Psoas muscle (tissue), 8 donors: ENCODE results near the gene CASTOR1. TPM values are rescaled to one million over a fixed set of nuclear protein-coding genes. Genes with fewer than 3 reads are reported as not detected.

Experiments
- ATAC-seq, 4 donors: fragments of 200-7000 bp; cut with Tn5 transposase; one replicate each; pipeline ENCODE4 v1.9.1; 2020; ENCODE audit warnings: moderate library complexity in 3 of 4, mild to moderate bottlenecking in 2 of 4
- DNase-seq, 2 donors: peaks; one replicate each; pipeline ENCODE4 v3.0.0-alpha.2; 2020
- H3K27ac ChIP-seq: fragments of 200-600 bp; one replicate; pipeline ENCODE4 v1.8.0; 2022
- H3K27me3 ChIP-seq, 3 donors: fragments of 200-600 bp in 1 of 3; one replicate each; pipeline versions ENCODE4 v1.6.1 to v1.8.0; 2013 to 2022; ENCODE audit warnings: low read length in 2 of 3, mild to moderate bottlenecking in 2 of 3, moderate library complexity in 1 of 3; ENCODE audit not compliant: insufficient read depth in 3 of 3
- H3K36me3 ChIP-seq, 2 donors: fragments of 200-600 bp in 1 of 2; one replicate each; pipeline versions ENCODE4 v1.6.1 to v1.8.0; 2013 to 2022; ENCODE audit warnings: low read depth in 1 of 2, mild to moderate bottlenecking in 1 of 2, moderate library complexity in 1 of 2; ENCODE audit not compliant: insufficient read depth in 1 of 2
- H3K4me1 ChIP-seq: fragments of 200-600 bp; one replicate; pipeline ENCODE4 v1.8.0; 2022
- H3K4me3 ChIP-seq: fragments of 200-600 bp; one replicate; pipeline ENCODE4 v1.8.0; 2022; ENCODE audit warnings: mild to moderate bottlenecking
- H3K9me3 ChIP-seq: fragments of 200-600 bp; one replicate; pipeline ENCODE4 v1.8.0; 2022
- CTCF ChIP-seq: fragments of 200-600 bp; IDR thresholded peaks from one replicate; pipeline ENCODE4 v1.8.0; 2022; ENCODE audit warnings: antibody characterized with exemption
- WGBS, 3 donors: extraction: QIAGEN DNeasy Blood & Tissue Kit; methylation state at CpG; one replicate each; pipeline versions ENCODE4 v1.1.6 to v1.1.7; 2013; 5-methylcytosine and 5-hydroxymethylcytosine counted together
- intact Hi-C, 2 donors: fragments of 100-400 bp; cut with DNase I; formaldehyde crosslinking; loops; one replicate each; pipeline versions ENCODE4 v1.11.0 to v1.14.2; 2022
- polyA plus RNA-seq, 3 donors: library from polyadenylated mRNA; stranded (reverse); fragments of 200-250 nt; gene quantifications; one replicate each; pipeline ENCODE4 v1.2.3, GENCODE V29; 2013
- total RNA-seq, 4 donors: library from RNA; stranded (reverse); fragmentation: NEBNext Ultra II Directional in 2 of 4; extraction: Animal tissue kit (Norgen Biotek cat#: 25700) in 2 of 4; gene quantifications; one replicate each; pipeline versions ENCODE4 v1.2.1 to v1.2.4, GENCODE V29; 2021 to 2023
- donor health status: healthy with polysubstance abuse.
- donor health status: DM: no; HTN: no; CAD: no; lungs with moderate emphysema.
- donor health status: Bipolar disorder and iron deficiency.
- donor health status: healthy.
- donor health status: DM: yes; HTN: yes; CAD: no.
- donor health status: DM: no; HTN: no; CAD: no.
- donor health status: DM: no; HTN: no; CAD: no.
- donor health status: DM: yes; HTN: yes; CAD: no.

CASTOR1 gene
- total and polyA plus RNA-seq, 7 donors: 0.44 to 5.1 (median 2.9) TPM

GRCh38 chr22:30324014-30324730 lies 34.9 kb upstream of the CASTOR1 start:
- peak in 1 of 2 donors; percentile 39 for DNase-seq
- peaks cover 30% of the 10 kb centered on the region for H3K4me1 ChIP-seq
- H3K36me3 ChIP-seq: no peaks in the 10 kb centered on the region
- WGBS, 3 donors: 63 to 74% (median 65%) methylated on average over 8 of the region's 8 CpGs
- TF ChIP-seq CTCF: no peak
- no peak for ATAC-seq
- peak overlapping the region; percentile 88 for H3K4me3 ChIP-seq
- intact Hi-C loops: no loop called here
- H3K27me3 ChIP-seq: no peaks in the 10 kb centered on the region
- no peaks in the 10 kb centered on the region for H3K9me3 ChIP-seq
- peak overlapping the region; percentile 10 for H3K27ac ChIP-seq

- H3K4me3 ChIP-seq: no peak overlapping the region
- H3K27ac ChIP-seq: no peak overlapping the region
- no peak for DNase-seq
- H3K36me3 ChIP-seq: no peaks in the 10 kb centered on the region
- no peak for TF ChIP-seq CTCF
- ATAC-seq: no peak
- no peaks in the 10 kb centered on the region for H3K27me3 ChIP-seq
- peaks cover 31% of the 10 kb centered on the region for H3K4me1 ChIP-seq
- intact Hi-C loops: no loop called here
- H3K9me3 ChIP-seq: no peaks in the 10 kb centered on the region
- 94 to 100% (median 96%) methylated on average over 3 of the region's 3 CpGs for WGBS, 3 donors
Observed at GRCh38 chr22:30323246-30323645, 33.9 kb upstream of the CASTOR1 start.

GRCh38 chr22:30321461-30321860 lies 32.2 kb upstream of the CASTOR1 start:
- no peaks in the 10 kb centered on the region for H3K36me3 ChIP-seq
- H3K27me3 ChIP-seq: no peaks in the 10 kb centered on the region
- ATAC-seq (no peak), DNase-seq (peak in 1 of 2 donors; percentile 39)
- intact Hi-C loops: no loop called here
- WGBS, 3 donors: 64 to 66% (median 64%) methylated on average over 2 of the region's 2 CpGs
- H3K4me3 ChIP-seq: no peak overlapping the region
- H3K9me3 ChIP-seq: no peaks in the 10 kb centered on the region
- peak overlapping the region; percentile 9 for H3K27ac ChIP-seq
- TF ChIP-seq CTCF: no peak
- H3K4me1 ChIP-seq: peaks cover 24% of the 10 kb centered on the region

GRCh38 chr22:30320021-30320556 lies 30.8 kb upstream of the CASTOR1 start:
- Histone ChIP-seq H3K9me3 (no peaks in the 10 kb centered on the region), H3K4me1 (peaks cover 17% of the 10 kb centered on the region), H3K27ac (no peak overlapping the region), H3K36me3 (no peaks in the 10 kb centered on the region), H3K27me3 (no peaks in the 10 kb centered on the region), H3K4me3 (no peak overlapping the region)
- no peak for TF ChIP-seq CTCF
- intact Hi-C loops: no loop called here
- DNase-seq (peak in 1 of 2 donors; percentile 23), ATAC-seq (no peak)
- 84 to 99% (median 93%) methylated on average over 3 of the region's 3 CpGs for WGBS, 3 donors
